Gastrocnemius medialis (tissue), 4 donors: ENCODE results near the gene ERAS.

ENCODE experiments used
- CTCF ChIP-seq, 5 experiments: fragments of 450-650 bp in 3 of 5; fragments of 200-600 bp in 2 of 5; sonication (generic) in 2 of 5; IDR thresholded peaks in 4 of 5; conservative IDR thresholded peaks in 1 of 5; 1 replicate in 4 of 5; 2 replicates in 1 of 5; pipeline ENCODE4 v1.5.1; 2016 to 2019; ENCODE audit warnings: antibody characterized with exemption in 5 of 5, mild to moderate bottlenecking in 3 of 5, moderate library complexity in 3 of 5
- POLR2A ChIP-seq, 2 donors: fragments of 450-650 bp; IDR thresholded peaks; one replicate each; pipeline ENCODE4 v1.6.1; 2017; ENCODE audit warnings: antibody characterized with exemption in 2 of 2, mild to moderate bottlenecking in 2 of 2, moderate library complexity in 2 of 2

DNA sequence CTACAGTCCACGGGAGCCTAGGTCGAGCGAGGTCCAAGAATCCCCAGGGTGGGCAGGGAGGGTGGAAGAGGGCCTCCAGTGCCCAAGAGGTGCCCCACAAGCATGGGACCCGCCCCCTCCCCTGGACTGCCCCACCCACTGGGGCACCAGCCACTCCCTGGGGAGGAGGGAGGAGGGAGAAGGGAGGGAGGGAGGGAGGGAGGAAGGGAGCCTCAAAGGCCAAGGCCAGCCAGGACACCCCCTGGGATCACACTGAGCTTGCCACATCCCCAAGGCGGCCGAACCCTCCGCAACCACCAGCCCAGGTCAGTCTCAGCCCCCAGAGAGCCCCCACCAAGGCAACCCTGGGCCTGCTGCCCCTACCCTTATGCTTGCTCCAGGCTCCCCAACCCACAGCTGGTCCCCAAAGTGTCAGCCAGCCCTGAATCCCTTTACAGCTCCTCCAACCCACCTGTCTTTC, 39.9 kb upstream of the ERAS start, which contains the start of gene GATA1:
- TF ChIP-seq CTCF (IDR thresholded peaks at IDR 0.05 in 4 of 5, conservative IDR thresholded peaks at IDR 0.05 in 1 of 5) (no peak), POLR2A (IDR thresholded peaks at IDR 0.05) (no peak)
